Left ventricle myocardium inferior (tissue), 1 donor: ENCODE measurements around the gene NKAIN2. TPM values are rescaled to one million over a fixed set of nuclear protein-coding genes. Genes with fewer than 3 reads are reported as not detected.

Experiments
- DNase-seq: peaks from one replicate; pipeline ENCODE4 v3.0.0-alpha.2; 2020
- H3K27ac ChIP-seq: fragments of 200-600 bp; replicated peaks from 2 replicates; pipeline ENCODE4 v1.8.0; 2021
- H3K27me3 ChIP-seq: fragments of 200-600 bp; 2 replicates; pipeline ENCODE4 v1.8.0; 2021; ENCODE audit warnings: low read depth
- H3K36me3 ChIP-seq: fragments of 200-600 bp; 2 replicates; pipeline ENCODE4 v1.8.0; 2021
- H3K4me1 ChIP-seq: fragments of 200-600 bp; 2 replicates; pipeline ENCODE4 v1.8.0; 2021
- H3K4me3 ChIP-seq: fragments of 200-600 bp; 2 replicates; pipeline ENCODE4 v1.8.0; 2021; ENCODE audit warnings: mild to moderate bottlenecking, moderate library complexity
- H3K9me3 ChIP-seq: fragments of 200-600 bp; replicated peaks from 2 replicates; pipeline ENCODE4 v1.8.0; 2021
- CTCF ChIP-seq: fragments of 200-600 bp; IDR thresholded peaks from 2 replicates; pipeline ENCODE4 v1.8.0; 2021; ENCODE audit warnings: antibody characterized with exemption, mild to moderate bottlenecking, borderline replicate concordance
- intact Hi-C: fragments of 100-400 bp; cut with micrococcal nuclease; formaldehyde crosslinking; loops from one replicate; pipeline ENCODE4 v1.11.0; 2022
- total RNA-seq: library from RNA; stranded (reverse); fragmentation: NEBNext Ultra II Directional; extraction: Animal tissue kit (Norgen Biotek cat#: 25700); gene quantifications from one replicate; pipeline ENCODE4 v1.2.1, GENCODE V29; 2021
- donor health status: DM: no; HTN: yes; CAD: no; lungs with severe emphysema.

The NKAIN2 gene
- total RNA-seq, 1 donor from 2014 or later = 0.22 TPM

- no peaks in the 10 kb centered on the region for H3K36me3 ChIP-seq
- no peak overlapping the region for H3K4me3 ChIP-seq
- H3K27ac ChIP-seq = no peak overlapping the region
- H3K9me3 ChIP-seq = no peaks in the 10 kb centered on the region
- no peak for DNase-seq
- no peaks in the 10 kb centered on the region for H3K4me1 ChIP-seq
- intact Hi-C loops = no loop called here
- no peak for TF ChIP-seq CTCF
- H3K27me3 ChIP-seq = no peaks in the 10 kb centered on the region
These were observed 1065.8 kb downstream of the NKAIN2 start for GRCh38 chr6:124869416-124869815.

DNA sequence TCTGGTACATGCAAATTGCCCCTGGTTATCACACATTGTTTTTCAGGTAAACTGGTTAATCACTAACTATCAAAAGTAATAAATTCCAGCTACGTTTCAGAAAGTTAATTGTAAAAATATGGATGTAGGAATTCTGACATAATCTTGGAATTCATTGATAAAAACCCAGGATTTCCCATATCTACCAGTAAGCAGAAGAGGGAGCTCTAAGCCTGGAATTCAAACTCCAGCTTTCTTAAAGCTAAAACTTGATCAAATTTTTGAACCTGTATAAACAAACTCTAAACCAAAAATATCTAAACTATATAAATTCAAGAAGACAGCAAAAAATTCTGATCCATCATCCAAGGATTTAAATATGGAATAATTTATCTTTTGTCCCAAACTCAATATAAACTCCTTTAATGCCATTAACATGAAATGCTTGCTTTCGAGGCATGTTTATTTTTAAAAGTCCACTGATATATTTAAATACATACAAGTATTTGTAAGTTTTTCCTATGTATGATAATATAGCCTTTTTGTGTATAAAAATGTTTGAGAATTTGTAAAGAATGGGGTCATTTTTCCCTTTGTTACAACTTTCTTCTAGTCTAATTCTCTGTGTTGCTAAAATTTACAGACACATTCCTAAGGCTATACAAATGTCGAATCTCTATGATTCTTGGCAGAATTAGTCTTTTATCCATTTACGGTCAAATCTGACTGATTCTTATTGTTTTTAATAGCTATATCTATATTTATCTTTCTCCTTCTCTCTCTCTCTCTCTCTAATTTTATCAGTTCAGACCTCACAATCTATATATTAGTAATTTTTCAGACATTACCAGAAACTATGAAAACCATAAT is 1067.2 kb downstream of the NKAIN2 start:
- no peaks in the 10 kb centered on the region for H3K27me3 ChIP-seq
- H3K4me3 ChIP-seq = no peak overlapping the region

GRCh38 chr6:124872361-124873065 is 1068.8 kb downstream of the NKAIN2 start:
- DNase-seq = no peak
- Histone ChIP-seq H3K27ac (no peak overlapping the region), H3K9me3 (no peaks in the 10 kb centered on the region), H3K4me1 (no peaks in the 10 kb centered on the region), H3K4me3 (no peak overlapping the region), H3K36me3 (no peaks in the 10 kb centered on the region), H3K27me3 (no peaks in the 10 kb centered on the region)
- no peak for TF ChIP-seq CTCF
- intact Hi-C loops = no loop called here

More for the DNA sequence above, 1067.2 kb downstream of the NKAIN2 start:
- H3K4me1 ChIP-seq = no peaks in the 10 kb centered on the region
- intact Hi-C loops = loop anchor here (2.0 kb wide), 1 partner anchor 244 kb away; no protein-coding TSS in a partner anchor
- H3K9me3 ChIP-seq = no peaks in the 10 kb centered on the region
- no peak for DNase-seq
- TF ChIP-seq CTCF = peak; percentile 80
- no peak overlapping the region for H3K27ac ChIP-seq
- no peaks in the 10 kb centered on the region for H3K36me3 ChIP-seq

- DNase-seq = no peak
- Histone ChIP-seq H3K36me3 (no peaks in the 10 kb centered on the region), H3K27me3 (no peaks in the 10 kb centered on the region), H3K27ac (no peak overlapping the region), H3K4me3 (no peak overlapping the region), H3K4me1 (no peaks in the 10 kb centered on the region), H3K9me3 (no peaks in the 10 kb centered on the region)
- no peak for TF ChIP-seq CTCF
- intact Hi-C loops = no loop called here
These were observed 1069.4 kb downstream of the NKAIN2 start for GRCh38 chr6:124873066-124873410.

Other genes starting within 250 kb of the NKAIN2 start
- gene TRDN, start 166.9 kb upstream of the NKAIN2 start, total RNA-seq = 453 TPM